T-helper 2 cell treated with Interferon-gamma antibody and Interleukin-4, amounts not matched to agents 5 μg/mL and 100 μg/mL, for 36 hours (primary cell): Measurements from ENCODE around the gene HAGH.
A peak's percentile ranks its signal among the peaks of the same experiment; 100 is the strongest.

Experiments used
- DNase-seq: peaks from one replicate; pipeline ENCODE4 v3.0.0; 2021; ENCODE audit warnings: low spot score
- H3K27ac Mint-ChIP-seq: one replicate; pipeline ENCODE4 v1.8.0; 2021; ENCODE audit warnings: mild to moderate bottlenecking, mixed read lengths
- H3K27me3 Mint-ChIP-seq: one replicate; pipeline ENCODE4 v1.8.0; 2021; ENCODE audit warnings: low read depth, mixed read lengths
- H3K36me3 Mint-ChIP-seq: one replicate; pipeline ENCODE4 v1.8.0; 2021; ENCODE audit warnings: low read depth, mixed read lengths
- H3K4me1 Mint-ChIP-seq: one replicate; pipeline ENCODE4 v1.8.0; 2021; ENCODE audit warnings: low read depth, mixed read lengths
- H3K4me3 Mint-ChIP-seq: one replicate; pipeline ENCODE4 v1.8.0; 2022; ENCODE audit warnings: mild to moderate bottlenecking, moderate library complexity, mixed read lengths
- H3K9me3 Mint-ChIP-seq: one replicate; pipeline ENCODE4 v1.8.0; 2021; ENCODE audit warnings: mixed read lengths

HAGH gene

DNA sequence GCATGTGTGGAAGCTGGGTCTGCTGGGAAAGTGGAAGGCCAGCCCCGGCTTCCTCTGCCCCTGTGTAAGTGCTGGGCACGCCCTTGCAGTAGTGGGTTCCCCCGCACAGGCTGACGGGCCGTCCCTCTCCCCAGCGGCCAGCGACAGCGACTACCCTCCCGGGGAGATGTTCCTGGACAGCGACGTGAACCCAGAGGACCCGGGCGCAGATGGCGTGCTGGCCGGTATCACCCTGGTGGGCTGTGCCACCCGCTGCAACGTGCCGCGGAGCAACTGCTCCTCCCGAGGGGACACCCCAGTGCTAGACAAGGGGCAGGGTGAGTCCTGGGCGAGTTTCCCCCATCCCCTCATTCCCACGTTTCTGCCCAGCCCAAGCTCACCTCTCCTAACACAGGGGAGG is 60.8 kb downstream of the HAGH start:
- Mint-ChIP-seq H3K9me3 (no peaks in the 10 kb centered on the region), H3K27ac (no peak overlapping the region), H3K27me3 (no peaks in the 10 kb centered on the region)

GRCh38 chr16:1764971-1765370 is 61.7 kb downstream of the HAGH start:
- no peaks in the 10 kb centered on the region for H3K4me1 Mint-ChIP-seq
- no peak overlapping the region for H3K4me3 Mint-ChIP-seq
- H3K27ac Mint-ChIP-seq, result no peak overlapping the region

More for the DNA sequence above, 60.8 kb downstream of the HAGH start:
- Mint-ChIP-seq H3K4me1 (no peaks in the 10 kb centered on the region), H3K36me3 (peaks cover 20% of the 10 kb centered on the region), H3K4me3 (no peak overlapping the region)
- DNase-seq, result no peak

DNA sequence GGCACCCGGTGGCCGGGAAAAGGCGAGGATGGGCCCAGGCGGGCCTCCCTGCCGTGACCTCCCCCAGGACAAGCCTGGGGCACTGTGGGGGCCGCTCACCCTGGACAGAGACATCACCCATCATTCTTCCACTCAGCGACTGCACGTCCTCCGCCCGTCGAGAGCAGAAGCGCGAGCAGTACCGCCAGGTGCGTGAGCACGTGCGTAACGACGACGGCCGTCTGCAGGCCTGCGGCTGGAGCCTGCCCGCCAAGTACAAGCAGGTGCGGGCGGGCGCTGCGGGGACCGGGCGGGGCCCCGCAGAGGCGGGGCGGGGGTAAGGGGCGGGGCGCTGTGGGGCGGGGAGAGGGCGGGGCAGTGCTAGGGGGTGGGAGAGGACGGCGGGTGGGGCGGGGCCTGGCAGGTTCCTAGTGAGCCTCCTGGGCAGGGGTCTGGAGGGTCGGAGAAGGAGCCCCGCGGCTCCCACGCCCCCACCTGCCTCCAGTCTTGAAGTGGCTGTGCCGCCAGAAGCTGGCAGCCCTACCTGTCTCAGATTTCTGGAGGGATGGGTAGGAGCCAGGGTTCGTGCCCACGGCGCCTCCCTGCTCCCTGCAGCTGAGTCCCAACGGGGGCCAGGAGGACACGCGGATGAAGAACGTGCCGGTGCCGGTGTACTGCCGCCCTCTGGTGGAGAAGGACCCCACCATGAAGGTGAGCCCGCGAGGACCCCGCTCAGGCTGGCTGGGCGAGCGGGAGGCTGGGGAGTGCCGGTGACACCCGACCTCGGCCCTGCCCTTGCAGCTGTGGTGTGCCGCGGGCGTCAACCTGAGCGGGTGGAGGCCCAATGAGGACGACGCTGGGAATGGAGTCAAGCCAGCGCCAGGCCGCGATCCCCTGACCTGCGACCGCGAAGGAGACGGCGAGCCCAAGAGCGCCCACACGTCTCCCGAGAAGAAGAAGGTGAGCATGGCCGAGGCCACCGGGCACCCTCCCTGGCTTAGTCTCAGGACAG is 62.8 kb downstream of the HAGH start:
- no peaks in the 10 kb centered on the region for H3K27me3 Mint-ChIP-seq
- DNase-seq, result no peak
- H3K4me1 Mint-ChIP-seq, result no peaks in the 10 kb centered on the region
- no peak overlapping the region for H3K27ac Mint-ChIP-seq
- H3K4me3 Mint-ChIP-seq, result no peak overlapping the region
- H3K9me3 Mint-ChIP-seq, result no peaks in the 10 kb centered on the region
- H3K36me3 Mint-ChIP-seq, result peaks cover 18% of the 10 kb centered on the region

More at GRCh38 chr16:1764971-1765370, 61.7 kb downstream of the HAGH start:
- Mint-ChIP-seq H3K36me3 (peaks cover 18% of the 10 kb centered on the region), H3K27me3 (no peaks in the 10 kb centered on the region), H3K9me3 (no peaks in the 10 kb centered on the region)
- no peak for DNase-seq

DNA sequence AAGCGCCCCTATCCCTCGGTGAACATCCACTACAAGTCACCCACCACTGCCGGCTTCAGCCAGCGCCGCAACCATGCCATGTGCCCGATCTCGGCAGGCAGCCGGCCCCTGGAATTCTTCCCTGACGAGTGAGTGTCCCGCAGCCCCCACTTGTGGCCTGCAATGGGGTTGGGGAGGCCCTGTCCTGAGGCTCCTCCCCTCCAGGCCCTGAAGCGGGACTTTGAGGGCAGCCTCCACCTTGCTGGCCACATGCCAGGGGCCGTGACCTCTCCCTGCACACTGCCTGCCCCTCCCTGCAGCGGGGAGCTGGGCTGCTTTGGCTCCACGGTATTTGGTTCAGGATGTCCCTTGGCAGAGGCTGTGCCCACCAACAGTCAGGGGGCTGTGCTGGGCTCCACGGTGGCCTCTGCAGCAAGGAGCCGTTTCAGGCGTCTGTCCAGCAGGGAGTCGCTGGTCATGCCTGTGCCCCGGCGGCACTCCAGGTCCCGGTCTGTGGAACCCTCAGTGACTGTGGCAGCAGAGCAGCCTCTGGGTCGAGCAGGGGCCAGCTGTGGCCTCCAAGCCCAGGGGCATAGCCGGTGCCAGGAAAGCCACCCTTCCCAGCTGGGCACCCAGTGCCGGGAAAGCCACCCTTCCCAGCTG is 63.6 kb downstream of the HAGH start:
- Mint-ChIP-seq H3K36me3 (peaks cover 15% of the 10 kb centered on the region), H3K9me3 (no peaks in the 10 kb centered on the region), H3K4me3 (no peak overlapping the region), H3K4me1 (no peaks in the 10 kb centered on the region), H3K27me3 (no peaks in the 10 kb centered on the region), H3K27ac (no peak overlapping the region)
- no peak for DNase-seq

GRCh38 chr16:1762196-1762878 is 64.3 kb downstream of the HAGH start:
- no peaks in the 10 kb centered on the region for H3K27me3 Mint-ChIP-seq
- H3K27ac Mint-ChIP-seq, result no peak overlapping the region
- DNase-seq, result no peak
- H3K9me3 Mint-ChIP-seq, result no peaks in the 10 kb centered on the region
- no peak overlapping the region for H3K4me3 Mint-ChIP-seq
- H3K36me3 Mint-ChIP-seq, result peaks cover 13% of the 10 kb centered on the region
- H3K4me1 Mint-ChIP-seq, result peaks cover 3% of the 10 kb centered on the region

GRCh38 chr16:1761751-1762150 is 64.9 kb downstream of the HAGH start:
- Mint-ChIP-seq H3K36me3 (peaks cover 11% of the 10 kb centered on the region), H3K4me3 (no peak overlapping the region)

GRCh38 chr16:1760911-1761310 is 65.7 kb downstream of the HAGH start:
- H3K27me3 Mint-ChIP-seq, result no peaks in the 10 kb centered on the region
- no peak overlapping the region for H3K4me3 Mint-ChIP-seq
- no peaks in the 10 kb centered on the region for H3K9me3 Mint-ChIP-seq
- H3K36me3 Mint-ChIP-seq, result peaks cover 8% of the 10 kb centered on the region
- DNase-seq, result no peak
- peaks cover 10% of the 10 kb centered on the region for H3K4me1 Mint-ChIP-seq
- H3K27ac Mint-ChIP-seq, result no peak overlapping the region

More at GRCh38 chr16:1761751-1762150, 64.9 kb downstream of the HAGH start:
- H3K9me3 Mint-ChIP-seq, result no peaks in the 10 kb centered on the region
- H3K27me3 Mint-ChIP-seq, result no peaks in the 10 kb centered on the region
- DNase-seq, result no peak
- peaks cover 8% of the 10 kb centered on the region for H3K4me1 Mint-ChIP-seq
- H3K27ac Mint-ChIP-seq, result no peak overlapping the region

DNA sequence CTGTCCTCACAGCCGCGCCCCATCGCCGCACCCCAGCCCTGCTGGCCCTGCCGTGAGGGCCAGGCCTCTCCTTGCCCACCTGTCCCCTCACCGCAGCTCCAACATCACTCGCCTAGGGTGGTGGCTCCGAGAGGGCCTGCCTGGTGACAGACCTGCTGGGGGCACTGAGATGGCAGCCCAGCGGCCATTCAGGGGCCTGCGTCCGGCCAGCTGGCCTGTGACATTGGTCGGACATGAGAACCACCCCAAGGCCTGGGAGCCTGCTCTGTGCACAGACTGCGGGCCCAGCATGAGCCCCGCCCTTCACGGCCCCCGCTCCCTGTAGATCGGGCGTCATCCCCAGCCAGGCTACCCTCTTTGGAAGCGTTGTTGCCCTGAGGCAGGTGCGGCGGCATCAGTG is 67.1 kb downstream of the HAGH start:
- peaks cover 10% of the 10 kb centered on the region for H3K4me1 Mint-ChIP-seq
- H3K9me3 Mint-ChIP-seq, result no peaks in the 10 kb centered on the region
- DNase-seq, result no peak
- peaks cover 11% of the 10 kb centered on the region for H3K36me3 Mint-ChIP-seq
- no peak overlapping the region for H3K27ac Mint-ChIP-seq
- H3K27me3 Mint-ChIP-seq, result no peaks in the 10 kb centered on the region
- no peak overlapping the region for H3K4me3 Mint-ChIP-seq

- DNase-seq, result no peak
- Mint-ChIP-seq H3K4me3 (no peak overlapping the region), H3K27ac (no peak overlapping the region), H3K4me1 (peaks cover 10% of the 10 kb centered on the region), H3K27me3 (no peaks in the 10 kb centered on the region), H3K36me3 (peaks cover 11% of the 10 kb centered on the region), H3K9me3 (no peaks in the 10 kb centered on the region)
Measured at GRCh38 chr16:1758923-1759322, 67.7 kb downstream of the HAGH start.

DNA sequence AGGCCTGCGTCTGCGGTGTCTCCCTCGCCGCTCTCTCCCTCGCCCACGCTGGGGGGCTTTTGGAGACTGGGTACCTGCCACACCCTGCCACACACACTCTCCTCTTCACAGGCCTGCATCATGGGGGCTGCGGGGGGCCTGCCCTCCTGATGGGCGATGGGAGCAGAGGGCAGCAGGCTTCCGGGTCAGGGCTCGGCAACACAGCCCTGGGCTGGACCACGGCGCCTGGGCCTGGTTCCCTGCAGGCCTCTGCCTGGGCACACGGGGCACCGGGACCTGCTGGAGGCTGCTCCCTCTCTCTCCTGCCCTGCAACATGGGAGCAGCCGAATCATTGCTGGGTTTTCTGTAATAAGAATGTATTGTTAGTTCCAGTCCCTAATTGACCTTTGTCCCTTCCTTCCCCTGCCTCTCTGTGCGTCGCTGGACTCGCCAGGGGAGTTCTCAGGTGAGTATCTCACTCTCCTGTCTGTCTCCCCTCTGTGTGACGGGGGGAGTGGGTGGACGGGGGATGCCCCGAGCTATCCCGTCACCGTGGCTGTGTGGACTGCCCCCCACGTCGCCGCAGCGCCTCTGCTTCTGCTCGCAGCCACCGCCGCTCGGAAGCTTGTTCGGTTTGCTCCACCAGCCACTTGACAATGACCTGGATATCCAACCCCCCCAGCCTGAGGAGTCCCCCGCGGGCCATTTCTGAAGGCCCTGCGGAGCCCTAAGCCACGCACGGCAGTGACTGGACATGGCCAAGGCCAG is 68.7 kb downstream of the HAGH start:
- peaks cover 11% of the 10 kb centered on the region for H3K36me3 Mint-ChIP-seq
- H3K4me3 Mint-ChIP-seq, result no peak overlapping the region
- H3K27ac Mint-ChIP-seq, result peak overlapping the region; percentile 69

More for the DNA sequence above, 68.7 kb downstream of the HAGH start:
- peaks cover 10% of the 10 kb centered on the region for H3K4me1 Mint-ChIP-seq
- H3K27me3 Mint-ChIP-seq, result no peaks in the 10 kb centered on the region
- no peaks in the 10 kb centered on the region for H3K9me3 Mint-ChIP-seq
- DNase-seq, result no peak
